Measurements from ENCODE around the gene ACVR2B. TPM values are rescaled to one million over a fixed set of nuclear protein-coding genes. Genes with fewer than 3 reads are reported as not detected.
"Not testable (repeated sequence)": the region's sequence is repeated elsewhere in the genome, so short reads cannot be mapped to it uniquely, and the experiment has no call there.

Gene ACVR2B
- total RNA-seq, 1 donor from 2014 or later = 8.2 TPM

- DNase-seq; H3K4me3 ChIP-seq; H3K4me1 ChIP-seq; ATAC-seq; H3K27me3 ChIP-seq (ENCODE audit: low read depth); H3K27ac ChIP-seq; intact Hi-C loops (cut with DNase I); H3K36me3 ChIP-seq: not testable (repeated sequence)
- H3K9me3 ChIP-seq = peaks cover 10% of the 10 kb centered on the region
Observed at GRCh38 chr3:38438436-38439069, 15.1 kb upstream of the ACVR2B start.

- DNase-seq; H3K27ac ChIP-seq; H3K9me3 ChIP-seq; H3K27me3 ChIP-seq (ENCODE audit: low read depth); H3K36me3 ChIP-seq; intact Hi-C loops (cut with DNase I); H3K4me1 ChIP-seq; ATAC-seq; H3K4me3 ChIP-seq: not testable (repeated sequence)
Observed at GRCh38 chr3:38443205-38443604, 10.5 kb upstream of the ACVR2B start.

GRCh38 chr3:38446085-38446686 is 7.5 kb upstream of the ACVR2B start:
- Histone ChIP-seq H3K36me3 (no peaks in the 10 kb centered on the region), H3K27ac (no peak overlapping the region), H3K4me3 (no peak overlapping the region), H3K4me1 (no peaks in the 10 kb centered on the region), H3K27me3 (ENCODE audit: low read depth) (no peaks in the 10 kb centered on the region), H3K9me3 (no peaks in the 10 kb centered on the region)
- no peak for ATAC-seq
- intact Hi-C loops (cut with DNase I) = no loop called here
- DNase-seq = no peak
- TF ChIP-seq, protein P1, sequence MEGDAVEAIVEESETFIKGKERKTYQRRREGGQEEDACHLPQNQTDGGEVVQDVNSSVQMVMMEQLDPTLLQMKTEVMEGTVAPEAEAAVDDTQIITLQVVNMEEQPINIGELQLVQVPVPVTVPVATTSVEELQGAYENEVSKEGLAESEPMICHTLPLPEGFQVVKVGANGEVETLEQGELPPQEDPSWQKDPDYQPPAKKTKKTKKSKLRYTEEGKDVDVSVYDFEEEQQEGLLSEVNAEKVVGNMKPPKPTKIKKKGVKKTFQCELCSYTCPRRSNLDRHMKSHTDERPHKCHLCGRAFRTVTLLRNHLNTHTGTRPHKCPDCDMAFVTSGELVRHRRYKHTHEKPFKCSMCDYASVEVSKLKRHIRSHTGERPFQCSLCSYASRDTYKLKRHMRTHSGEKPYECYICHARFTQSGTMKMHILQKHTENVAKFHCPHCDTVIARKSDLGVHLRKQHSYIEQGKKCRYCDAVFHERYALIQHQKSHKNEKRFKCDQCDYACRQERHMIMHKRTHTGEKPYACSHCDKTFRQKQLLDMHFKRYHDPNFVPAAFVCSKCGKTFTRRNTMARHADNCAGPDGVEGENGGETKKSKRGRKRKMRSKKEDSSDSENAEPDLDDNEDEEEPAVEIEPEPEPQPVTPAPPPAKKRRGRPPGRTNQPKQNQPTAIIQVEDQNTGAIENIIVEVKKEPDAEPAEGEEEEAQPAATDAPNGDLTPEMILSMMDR (IDR thresholded peaks at IDR 0.05) = no peak

- Histone ChIP-seq H3K4me1 (no peaks in the 10 kb centered on the region), H3K4me3 (no peak overlapping the region), H3K9me3 (no peaks in the 10 kb centered on the region), H3K27ac (no peak overlapping the region), H3K36me3 (no peaks in the 10 kb centered on the region), H3K27me3 (ENCODE audit: low read depth) (no peaks in the 10 kb centered on the region)
- no peak for DNase-seq
- intact Hi-C loops (cut with DNase I) = no loop called here
- TF ChIP-seq, protein P1 (IDR thresholded peaks at IDR 0.05) = no peak
- no peak for ATAC-seq
Observed at GRCh38 chr3:38446812-38447211, 6.9 kb upstream of the ACVR2B start.

DNA sequence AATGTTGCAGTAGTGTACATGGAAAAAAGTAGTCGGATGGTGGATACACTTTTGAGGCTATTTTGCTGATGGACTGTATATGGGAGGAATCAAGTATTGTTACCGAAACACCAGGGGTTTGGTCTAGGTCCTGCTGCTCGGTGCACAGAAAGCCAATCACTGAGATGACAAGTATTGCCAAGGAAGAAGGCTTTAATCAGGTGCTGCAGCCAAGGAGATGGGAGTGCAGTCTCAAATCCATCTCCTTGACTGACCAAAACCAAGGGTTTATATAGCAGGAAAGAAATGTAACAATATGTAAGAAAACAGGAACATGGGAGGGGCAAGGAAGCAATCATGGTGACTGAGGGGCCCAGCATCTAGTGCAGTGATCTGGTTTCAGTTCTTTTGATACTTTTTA is 2.8 kb upstream of the ACVR2B start:
- no peaks in the 10 kb centered on the region for H3K36me3 ChIP-seq
- H3K27ac ChIP-seq = no peak overlapping the region
- H3K9me3 ChIP-seq = no peaks in the 10 kb centered on the region
- TF ChIP-seq, protein P1 (IDR thresholded peaks at IDR 0.05) = no peak
- DNase-seq = no peak
- H3K27me3 ChIP-seq (ENCODE audit: low read depth) = no peaks in the 10 kb centered on the region
- H3K4me3 ChIP-seq = no peak overlapping the region
- ATAC-seq = no peak
- H3K4me1 ChIP-seq = peaks cover 11% of the 10 kb centered on the region
- intact Hi-C loops (cut with DNase I) = no loop called here

DNA sequence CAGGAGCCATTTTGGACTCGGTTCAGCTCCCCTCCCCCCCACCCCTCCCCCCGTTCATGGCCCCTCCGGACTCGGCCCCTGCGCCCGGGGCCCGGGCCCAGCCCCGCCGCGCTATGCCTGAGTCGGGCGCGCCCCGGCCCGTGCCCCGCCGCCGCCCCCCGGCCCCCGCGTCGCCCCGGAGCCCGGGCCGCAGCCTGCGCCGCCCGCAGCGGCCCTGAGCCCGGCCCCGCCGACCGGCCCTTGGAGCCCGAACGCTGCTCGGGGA is 155 bp downstream of the ACVR2B start:
- Histone ChIP-seq H3K4me1 (peaks cover 31% of the 10 kb centered on the region), H3K4me3 (peak overlapping the region; percentile 93), H3K9me3 (no peaks in the 10 kb centered on the region), H3K36me3 (no peaks in the 10 kb centered on the region), H3K27me3 (ENCODE audit: low read depth) (no peaks in the 10 kb centered on the region), H3K27ac (peak overlapping the region; percentile 89)
- intact Hi-C loops (cut with DNase I) = no loop called here
- ATAC-seq = no peak
- DNase-seq = no peak
- TF ChIP-seq, protein P1 (IDR thresholded peaks at IDR 0.05) = no peak
